ENCODE results near the gene TNK2.

DNA sequence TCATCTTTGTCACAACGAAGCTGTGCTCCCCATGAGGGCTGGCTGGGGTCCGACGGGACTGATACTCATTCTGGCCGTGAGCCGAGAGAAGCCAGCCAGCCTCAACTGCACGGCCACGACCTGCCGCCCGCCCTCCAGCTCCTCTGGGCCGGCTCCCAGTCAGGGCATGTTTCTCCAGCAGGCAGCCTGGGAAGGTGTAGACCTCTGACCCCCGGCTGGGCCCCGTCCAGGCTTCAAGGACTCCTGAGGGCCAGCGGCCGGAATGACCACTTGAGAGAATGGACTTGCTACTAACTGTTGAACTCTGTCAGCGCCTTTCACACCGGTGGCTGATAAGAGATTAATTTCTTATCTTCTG, 78.5 kb downstream of the TNK2 start:
- TF ChIP-seq, protein P1, sequence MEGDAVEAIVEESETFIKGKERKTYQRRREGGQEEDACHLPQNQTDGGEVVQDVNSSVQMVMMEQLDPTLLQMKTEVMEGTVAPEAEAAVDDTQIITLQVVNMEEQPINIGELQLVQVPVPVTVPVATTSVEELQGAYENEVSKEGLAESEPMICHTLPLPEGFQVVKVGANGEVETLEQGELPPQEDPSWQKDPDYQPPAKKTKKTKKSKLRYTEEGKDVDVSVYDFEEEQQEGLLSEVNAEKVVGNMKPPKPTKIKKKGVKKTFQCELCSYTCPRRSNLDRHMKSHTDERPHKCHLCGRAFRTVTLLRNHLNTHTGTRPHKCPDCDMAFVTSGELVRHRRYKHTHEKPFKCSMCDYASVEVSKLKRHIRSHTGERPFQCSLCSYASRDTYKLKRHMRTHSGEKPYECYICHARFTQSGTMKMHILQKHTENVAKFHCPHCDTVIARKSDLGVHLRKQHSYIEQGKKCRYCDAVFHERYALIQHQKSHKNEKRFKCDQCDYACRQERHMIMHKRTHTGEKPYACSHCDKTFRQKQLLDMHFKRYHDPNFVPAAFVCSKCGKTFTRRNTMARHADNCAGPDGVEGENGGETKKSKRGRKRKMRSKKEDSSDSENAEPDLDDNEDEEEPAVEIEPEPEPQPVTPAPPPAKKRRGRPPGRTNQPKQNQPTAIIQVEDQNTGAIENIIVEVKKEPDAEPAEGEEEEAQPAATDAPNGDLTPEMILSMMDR (conservative IDR thresholded peaks at IDR 0.05; ENCODE audit: low read length): no peak
- no peak for TF ChIP-seq EZH2phosphoT487 (IDR thresholded peaks at IDR 0.05; ENCODE audit: borderline replicate concordance, low read depth, low read length)

Data from OCI-LY7 (cell line).